ENCODE results near the gene SYNPO2.
A peak's percentile ranks its signal among the peaks of the same experiment; 100 is the strongest.

The SYNPO2 gene

DNA sequence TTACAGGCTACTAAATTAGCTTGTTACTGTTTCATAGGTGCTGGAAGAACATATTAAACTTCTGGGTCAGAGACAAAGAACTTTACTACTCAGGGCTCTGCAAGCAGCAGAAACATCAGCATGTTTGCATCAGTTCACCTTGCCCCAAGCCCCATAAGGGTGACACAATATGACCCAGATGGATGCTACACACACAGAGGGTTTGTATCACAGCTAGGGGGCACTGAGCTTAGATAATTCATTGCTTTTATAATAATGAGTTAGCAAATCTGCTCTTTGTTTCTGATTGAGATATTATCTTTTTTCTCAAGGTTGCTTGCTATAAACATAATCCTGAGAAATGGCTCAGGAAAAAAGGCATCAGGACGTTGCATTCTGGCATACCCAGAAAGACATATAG is 4.8 kb upstream of the SYNPO2 start:
- DNase-seq (ENCODE audit: low read depth) = no peak

DNA sequence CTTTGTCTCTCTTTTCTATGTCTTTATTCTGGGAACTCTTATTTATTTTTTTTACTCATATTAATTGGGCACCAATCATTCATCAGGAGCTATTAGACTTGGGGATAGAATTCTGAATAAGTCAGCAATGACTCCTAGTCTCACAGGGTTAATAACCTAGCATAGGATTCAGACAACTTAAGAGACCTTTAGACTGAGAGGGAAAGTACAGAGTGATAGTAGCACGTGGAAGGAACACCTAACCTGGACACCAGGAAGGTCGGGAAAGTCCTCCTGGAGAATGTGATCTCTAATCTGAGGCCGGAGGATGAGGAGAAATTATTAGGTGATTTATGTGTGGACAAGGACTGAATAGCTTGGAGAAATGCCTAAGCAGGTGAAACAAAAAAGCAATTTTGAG is 3.9 kb upstream of the SYNPO2 start:
- no peak for DNase-seq (ENCODE audit: low read depth)

DNA sequence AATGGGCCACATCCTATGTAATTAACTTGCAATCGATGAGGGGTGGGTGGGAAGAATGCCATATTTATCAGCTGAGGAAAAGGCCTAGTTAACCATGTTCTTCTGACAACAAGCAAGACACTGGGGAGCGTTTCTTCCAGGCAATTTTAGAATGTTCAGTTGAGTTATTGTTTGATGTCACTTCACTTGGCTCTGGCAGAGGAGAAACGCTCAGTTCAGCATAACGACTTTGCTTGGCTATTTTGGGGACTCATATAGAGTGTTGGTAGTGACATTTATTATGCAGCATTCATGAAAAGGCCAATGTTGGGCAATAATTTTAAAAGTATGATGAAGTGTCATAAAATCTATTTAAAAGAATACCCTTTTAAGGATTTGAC is 648 bp downstream of the SYNPO2 start:
- no peak for DNase-seq (ENCODE audit: low read depth)

DNA sequence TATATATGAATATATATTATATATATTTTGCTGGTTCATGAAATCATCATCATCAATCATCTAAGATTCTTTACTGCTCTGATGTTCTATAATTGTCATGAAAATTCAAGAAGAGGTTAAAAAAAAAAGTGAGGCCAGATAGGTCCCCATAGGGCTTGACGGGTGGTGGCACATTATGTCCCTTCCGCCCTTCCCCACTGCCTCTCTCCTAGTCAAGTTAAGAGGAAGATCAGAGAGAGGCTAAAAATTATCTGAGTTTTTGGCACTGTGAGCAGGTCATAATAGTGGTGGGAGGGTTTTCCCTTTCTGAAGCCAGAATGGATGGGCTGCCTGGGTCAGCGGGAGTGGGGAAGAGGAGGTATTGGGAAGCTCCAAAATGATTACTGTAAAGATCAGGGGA is 5.4 kb downstream of the SYNPO2 start:
- DNase-seq (ENCODE audit: low read depth) = no peak

DNA sequence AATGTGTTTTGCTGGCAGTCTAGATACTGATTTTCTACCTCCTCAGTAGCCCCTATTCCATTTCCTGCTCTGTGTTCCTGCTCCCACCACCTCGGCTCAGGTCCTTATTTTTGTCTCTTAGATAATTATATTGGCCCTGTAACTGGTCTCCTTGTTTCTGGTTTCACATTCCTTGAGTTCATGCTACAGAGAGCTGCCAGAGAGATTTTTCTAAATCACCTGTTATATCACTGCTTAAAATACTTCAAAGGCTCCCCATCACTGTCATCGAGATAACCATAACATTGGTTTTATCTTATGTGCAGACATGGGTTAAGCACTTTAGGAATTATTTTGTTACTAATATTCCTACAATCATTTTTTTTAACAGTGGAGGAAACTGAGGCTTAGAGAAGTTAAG is 9.6 kb downstream of the SYNPO2 start:
- no peak for DNase-seq (ENCODE audit: low read depth)

DNA sequence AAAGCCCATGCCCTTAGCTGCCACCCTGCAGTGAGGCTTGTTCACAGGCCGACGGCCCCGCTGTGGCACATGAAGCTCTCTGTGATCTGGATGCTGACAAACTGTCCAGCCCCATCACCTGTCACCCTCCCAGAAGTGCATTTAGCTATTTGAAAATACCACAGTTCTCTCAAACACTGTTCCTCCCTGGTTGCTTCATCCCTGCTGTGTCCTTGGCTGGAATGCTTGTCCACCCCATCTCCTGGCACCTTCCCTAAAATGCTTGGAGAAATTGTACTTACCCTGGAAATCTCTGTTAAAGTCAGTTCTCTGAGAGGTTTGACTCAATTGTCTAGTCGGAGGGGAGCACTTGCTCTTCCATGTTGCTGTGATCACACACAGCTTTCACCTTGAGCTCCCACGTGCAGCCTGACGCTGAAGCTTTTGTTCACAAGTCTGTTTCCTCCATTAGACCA is 10.1 kb downstream of the SYNPO2 start:
- DNase-seq (ENCODE audit: low read depth) = no peak

DNA sequence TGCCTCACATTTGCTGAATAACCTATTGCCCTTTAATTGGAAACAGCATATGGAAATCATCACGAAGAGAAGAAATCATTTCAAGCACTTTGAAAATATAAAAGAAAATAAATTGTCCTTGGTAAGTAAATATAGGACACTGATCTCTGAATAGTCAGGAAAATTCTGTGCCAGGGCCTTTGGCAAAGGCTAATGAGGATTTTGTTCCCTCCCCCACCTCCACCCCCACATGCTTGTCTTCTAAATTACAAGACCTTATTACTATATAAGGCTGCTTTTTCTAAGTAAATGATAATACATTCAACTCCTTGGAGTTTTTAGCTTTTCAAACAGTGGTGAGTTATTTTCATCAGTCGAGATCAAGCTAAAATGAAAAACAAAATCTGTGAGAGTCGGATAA is 15.8 kb downstream of the SYNPO2 start:
- no peak for DNase-seq (ENCODE audit: low read depth)

DNA sequence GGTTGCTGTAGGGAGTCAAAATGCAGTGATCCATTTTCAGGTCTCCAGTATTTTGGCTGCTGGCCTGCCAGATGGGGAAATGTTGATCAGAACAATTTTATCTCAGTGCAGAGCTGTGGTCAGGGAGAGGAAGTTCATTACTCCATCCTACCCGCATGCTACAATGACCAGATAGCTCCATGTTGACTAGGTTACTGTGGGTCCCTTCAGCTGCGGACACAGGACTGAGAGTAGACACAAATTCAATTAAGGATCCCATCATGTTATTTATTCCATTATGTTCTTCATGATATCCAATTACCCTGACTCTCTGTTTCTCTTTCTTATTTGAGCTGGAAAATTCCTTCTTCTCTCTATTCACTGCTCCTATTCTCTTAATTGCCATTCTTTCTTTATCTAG is 16.3 kb downstream of the SYNPO2 start:
- no peak for DNase-seq (ENCODE audit: low read depth)

DNA sequence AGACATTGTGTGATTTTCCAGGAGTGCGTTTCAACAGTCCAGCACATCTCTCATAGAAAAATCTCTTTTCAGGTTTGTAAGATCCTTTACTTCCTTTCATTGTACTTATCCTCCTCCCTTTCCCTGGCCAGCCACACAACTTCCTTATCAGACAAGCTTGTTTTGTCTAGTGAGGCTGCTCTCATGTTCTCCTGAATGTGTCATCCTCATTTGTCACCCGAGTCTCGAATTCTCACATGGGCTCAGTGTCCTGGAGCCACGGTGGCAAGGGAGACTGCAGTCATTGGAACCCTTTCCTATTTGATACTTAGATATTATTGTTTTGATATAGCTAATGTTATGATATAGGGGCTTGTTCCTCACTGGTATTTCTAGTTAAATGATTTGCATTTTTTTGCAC is 16.9 kb downstream of the SYNPO2 start:
- no peak for DNase-seq (ENCODE audit: low read depth)

DNA sequence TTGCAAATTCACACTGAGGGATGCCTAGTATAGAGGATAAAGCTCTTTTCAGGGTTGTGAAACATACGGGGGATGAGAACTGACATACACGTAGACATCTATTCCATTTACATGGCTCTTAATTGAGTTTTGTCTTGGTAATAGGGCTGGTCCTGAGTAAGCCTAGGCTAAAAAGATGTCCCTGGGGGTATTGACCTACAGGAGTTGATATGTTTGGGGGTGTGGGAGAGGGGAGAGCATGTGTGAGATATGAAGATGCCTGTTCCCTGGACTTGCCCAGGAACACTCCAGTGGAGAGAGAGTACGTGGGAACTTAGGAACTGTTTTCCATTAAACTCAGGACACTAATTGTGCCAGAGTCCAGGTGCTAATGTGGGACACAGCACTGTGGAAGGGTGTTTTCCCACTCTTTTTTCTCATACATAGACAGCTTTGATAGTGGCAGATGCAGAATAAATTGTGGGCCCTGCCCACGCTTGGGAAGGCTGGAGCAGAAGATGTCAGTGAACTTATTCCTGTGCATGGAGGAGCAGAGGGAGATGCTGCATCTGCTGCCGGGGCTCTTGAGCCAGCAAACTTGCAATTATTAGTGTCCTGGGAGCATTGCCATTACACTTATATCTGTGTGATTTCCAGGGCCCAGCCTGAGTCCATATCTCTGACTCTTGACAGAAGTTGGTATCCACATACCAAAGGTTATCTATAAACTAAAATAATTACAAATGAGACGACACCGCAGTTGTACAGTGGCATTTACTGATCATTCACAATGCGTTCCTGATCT is 20.7 kb downstream of the SYNPO2 start:
- DNase-seq (ENCODE audit: low read depth) = no peak

DNA sequence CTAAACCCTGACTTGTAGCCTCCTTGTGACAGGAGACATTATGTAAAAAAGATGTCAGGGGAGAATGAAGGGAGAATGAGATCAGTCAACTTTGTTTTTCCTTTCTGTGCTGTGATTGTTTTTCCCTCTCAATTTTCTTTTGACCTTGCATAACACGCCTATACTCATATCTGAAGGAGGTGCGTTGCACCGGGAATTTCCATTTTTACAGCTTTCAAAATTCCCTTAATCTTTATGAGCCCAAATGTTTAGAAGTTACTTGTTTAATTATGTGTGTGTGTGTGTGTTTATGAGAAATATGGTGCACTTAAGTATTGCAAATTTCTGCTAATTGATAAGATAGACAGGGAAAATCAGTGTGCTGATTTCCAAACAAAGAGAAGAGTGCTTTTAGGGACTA is 21.6 kb downstream of the SYNPO2 start:
- DNase-seq (ENCODE audit: low read depth) = no peak

DNA sequence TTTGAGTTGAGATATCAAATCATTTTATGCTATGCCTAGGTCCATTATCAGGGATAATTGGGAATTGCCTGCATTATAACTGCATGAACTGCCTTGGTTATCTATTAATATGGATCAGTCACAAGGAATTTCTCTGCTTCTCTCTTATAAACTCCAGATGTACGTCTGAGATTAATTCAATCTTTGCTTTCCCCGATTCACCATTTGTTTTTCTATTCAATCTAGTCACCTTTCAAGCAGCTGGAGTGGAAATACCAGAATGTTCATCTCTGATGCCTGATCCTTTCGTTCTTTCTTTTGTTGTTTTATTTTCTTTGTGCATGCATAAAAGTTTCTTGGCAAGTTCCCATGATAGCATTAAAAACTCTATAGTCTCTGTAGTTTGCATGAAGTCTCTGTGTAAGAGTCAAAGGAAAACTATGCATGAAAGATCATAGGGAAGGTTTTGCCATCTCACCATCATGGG is 22.6 kb downstream of the SYNPO2 start:
- DNase-seq (ENCODE audit: low read depth) = no peak

DNA sequence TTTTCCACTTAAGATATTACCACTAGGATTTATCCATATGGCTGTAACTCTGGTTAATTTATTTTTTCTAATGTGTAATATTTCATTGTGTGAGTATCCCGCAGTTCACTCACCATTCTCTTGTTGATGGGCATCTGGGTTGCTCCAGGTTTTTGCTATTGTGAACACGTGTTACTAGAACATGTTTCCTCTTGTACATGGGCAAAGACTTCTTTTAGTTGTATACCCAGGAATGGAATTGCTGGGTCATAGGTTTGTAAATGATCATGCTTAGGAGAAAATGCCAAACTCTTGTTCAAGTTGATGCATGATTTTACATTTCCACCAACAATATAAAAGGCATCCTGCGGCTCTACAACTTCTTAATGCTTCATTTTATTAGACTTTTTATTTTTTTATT is 26.8 kb downstream of the SYNPO2 start:
- no peak for DNase-seq (ENCODE audit: low read depth)

DNA sequence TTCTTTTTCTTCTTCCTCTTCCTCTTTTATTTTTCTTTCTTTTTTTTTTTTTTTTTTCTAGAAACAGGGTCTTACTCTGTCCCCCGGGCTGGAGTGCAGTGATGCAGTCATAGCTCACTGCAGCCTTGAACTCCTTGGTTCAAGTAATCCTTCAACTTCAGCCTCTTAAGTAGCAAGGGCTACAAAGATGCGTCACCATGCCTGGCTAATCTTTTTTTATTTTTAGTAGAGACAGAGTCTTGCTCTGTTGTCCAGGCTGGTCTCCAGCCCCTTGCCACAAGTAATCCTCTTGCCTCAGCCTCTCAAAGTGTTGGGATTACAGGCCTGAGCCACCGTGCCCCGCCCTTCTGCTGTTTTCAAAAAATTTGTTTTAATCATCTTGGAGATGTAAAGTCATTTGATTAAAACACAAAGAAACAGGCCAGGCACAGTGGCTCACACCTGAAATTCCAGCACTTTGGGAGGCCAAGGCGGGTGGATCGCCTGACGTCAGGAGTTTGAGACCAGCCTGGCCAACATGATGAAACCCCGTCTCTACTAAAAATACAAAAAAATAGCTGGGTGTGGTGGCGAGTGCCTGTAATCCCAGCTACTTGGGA is 28.1 kb downstream of the SYNPO2 start:
- DNase-seq (ENCODE audit: low read depth) = no peak

DNA sequence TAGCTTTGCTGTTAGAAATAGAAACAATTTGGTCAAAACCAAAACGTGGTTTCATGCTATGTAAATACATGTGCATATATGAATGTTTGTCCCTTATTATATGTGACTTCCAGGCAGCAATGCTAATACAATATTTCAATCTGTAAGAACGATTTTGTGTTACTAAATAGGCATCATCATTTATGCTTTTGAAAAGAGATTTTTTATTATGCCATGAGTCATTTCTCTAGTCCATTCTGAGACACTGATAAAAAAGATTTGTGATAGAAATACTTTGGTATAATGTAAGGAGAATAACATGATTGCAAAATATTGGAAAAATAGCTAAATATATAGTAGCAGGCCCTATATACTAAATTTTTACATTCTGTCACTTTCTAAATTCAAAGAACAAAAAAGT is 28.9 kb downstream of the SYNPO2 start:
- DNase-seq (ENCODE audit: low read depth) = no peak

DNA sequence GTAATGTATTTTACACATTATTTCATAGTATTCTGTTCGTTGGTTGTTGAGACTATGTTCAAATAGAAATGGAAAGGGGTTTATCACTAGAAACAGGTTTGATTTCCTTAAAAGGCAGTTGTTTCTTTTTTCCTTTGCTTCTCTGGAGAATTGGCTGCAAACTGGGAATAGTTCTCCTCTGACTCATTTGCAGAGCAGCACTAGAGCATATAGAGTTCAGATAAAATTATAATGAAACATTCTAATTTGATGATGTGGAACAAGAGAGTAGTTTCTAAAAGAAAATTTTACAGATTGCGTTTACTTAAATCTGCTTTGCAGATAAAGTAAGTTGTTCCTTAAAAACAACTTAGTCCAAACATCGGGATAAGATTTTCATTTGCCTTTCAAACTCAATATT is 29.7 kb downstream of the SYNPO2 start:
- DNase-seq (ENCODE audit: low read depth) = peak; percentile 51

DNA sequence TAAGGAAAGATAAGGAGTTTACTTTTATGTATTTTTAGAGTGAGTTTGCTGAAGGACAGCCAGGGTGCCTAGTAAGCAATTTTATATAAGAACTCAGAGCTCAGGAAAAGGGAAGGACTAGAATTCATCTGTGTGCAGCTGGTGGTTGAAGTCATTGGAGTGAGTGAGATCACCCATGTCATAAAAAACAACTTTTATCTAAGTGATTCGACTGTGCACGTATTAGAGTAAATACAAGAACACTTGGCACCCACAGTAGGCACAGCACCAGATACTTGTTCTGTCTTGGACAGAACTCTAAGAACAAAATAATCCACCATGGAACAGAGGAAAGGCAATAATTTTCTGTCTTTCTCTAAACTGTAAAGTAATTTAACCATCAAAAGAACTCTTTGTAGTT is 31.6 kb downstream of the SYNPO2 start:
- no peak for DNase-seq (ENCODE audit: low read depth)

DNA sequence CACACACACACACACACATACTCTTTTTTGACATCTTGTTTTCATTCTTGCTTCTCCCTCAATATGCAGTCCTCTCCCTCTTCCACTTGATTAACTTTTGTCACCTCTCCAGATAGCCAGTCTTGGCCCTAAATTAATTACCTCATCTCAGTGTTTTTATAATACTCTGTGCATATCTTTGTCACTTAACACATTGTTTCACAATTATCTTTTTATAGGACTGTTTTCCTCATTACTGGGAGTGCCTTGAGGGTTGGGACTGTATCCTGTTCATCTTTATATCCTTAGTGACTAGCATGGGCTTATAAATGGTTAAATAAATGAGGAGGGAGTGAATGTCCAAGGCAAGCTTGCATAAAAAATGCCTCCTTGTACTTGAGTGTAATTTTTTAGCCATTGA is 33.1 kb downstream of the SYNPO2 start:
- no peak for DNase-seq (ENCODE audit: low read depth)

DNA sequence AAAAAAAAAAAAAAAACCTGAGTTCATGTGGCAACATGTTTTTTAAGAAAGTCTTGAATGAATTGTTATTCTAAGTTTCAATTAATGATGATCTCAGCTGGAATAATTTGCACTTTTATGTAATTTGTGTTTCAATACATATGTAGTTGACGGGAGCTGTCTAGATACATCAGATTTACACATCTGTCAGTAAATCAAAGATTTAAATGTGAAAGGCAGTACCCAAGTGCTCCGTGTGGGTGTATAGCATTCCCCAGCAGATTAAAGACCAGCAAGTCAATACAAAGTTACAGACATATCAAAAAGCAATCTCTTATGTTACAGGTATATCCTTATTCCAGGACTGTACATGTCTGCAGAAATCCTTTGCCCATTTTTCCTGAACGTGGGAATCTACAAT is 35.2 kb downstream of the SYNPO2 start:
- DNase-seq (ENCODE audit: low read depth) = no peak

DNA sequence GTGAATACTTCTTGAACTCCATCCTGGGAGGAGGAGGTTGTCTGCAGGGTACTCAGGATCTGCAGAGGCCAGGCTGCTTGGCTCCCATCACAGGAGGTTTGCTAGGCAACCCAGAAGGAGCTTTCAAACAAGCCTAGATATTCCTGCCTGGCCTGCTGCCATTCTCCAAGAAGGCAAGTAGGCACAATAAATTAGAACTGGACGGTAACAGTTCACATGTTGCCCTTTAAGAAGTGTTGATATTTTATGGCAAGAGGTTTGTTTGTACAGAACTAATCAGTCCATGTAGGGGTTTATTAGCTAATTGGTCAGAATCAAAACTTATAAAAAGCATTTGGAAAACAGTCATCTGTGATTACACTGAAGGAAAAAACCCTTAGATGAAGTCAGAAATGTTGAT is 39.3 kb downstream of the SYNPO2 start:
- DNase-seq (ENCODE audit: low read depth) = no peak

DNA sequence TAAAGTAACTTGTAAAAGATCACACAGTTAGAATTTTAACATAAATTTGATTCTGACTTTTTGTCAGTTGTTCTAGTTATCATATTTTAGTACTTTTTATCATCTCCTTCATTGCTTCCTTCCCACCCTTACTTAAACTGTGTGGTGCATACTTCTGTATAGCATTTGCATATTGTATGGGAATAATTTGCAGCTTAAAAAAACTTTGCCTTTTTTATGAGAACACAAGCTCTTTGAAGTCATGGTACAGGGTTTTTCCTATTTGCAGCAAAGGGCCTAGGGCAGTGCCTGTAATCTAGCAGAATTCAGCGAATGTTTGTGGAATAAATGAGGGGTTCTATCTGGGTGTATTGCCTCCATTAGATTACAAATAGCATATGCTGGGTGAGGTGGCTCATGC is 41.6 kb downstream of the SYNPO2 start:
- no peak for DNase-seq (ENCODE audit: low read depth)

DNA sequence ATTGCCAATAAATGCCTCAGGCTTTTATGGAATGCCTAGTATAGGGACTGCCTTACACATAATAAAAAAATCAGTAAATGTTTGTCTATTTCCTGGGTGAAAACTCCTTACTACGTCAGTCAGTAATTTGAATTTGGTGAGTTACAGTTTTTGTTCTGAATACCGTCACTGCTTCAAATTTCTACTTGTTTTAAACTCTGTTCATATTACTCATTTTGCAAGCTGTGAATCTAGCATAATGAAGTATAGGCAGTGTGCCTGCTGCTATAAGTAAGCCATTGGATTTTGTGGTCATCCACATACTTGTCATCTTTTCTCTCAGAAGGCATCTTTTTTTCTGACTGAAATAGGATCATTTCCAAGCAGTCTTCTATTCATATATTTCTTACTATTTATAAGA is 43.1 kb downstream of the SYNPO2 start:
- no peak for DNase-seq (ENCODE audit: low read depth)

DNA sequence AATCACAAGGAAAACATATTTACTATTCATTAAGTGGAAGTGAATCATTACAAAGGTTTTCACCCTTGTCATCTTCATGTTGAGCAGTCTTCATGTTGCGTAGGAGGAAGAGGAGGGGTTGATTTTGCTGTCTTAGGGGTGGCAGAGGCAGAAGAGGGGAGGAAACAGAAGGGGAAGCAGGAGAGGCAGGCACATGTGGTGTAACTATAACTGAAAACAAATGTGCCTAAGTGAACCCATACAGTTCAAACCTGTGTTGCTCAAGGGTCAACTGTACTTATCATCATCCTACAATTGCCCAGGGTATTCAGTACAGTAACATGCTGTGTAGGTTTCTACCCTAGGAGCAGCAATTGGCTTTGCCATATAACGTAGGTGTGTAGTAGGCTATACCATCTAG is 47.2 kb downstream of the SYNPO2 start:
- no peak for DNase-seq (ENCODE audit: low read depth)

DNA sequence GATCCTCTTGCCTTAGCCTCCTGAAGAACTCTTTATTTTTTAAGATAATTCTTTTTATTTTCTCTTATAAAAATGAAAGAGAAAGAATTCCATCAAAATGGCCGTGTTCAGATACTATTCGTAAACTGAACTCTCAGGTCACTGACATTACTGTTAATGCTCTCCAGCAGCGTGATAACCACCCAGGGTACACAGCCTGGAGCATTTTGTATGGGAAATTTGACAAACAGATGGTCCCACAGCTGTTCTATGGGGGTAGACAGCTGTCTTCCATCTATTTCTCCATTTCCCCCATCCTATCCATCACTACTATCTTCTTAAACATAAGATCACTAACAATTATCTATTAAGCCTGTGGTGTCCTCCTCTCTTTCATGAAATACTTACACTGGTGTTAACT is 47.8 kb downstream of the SYNPO2 start:
- no peak for DNase-seq (ENCODE audit: low read depth)
